CD4-positive, alpha-beta T cell treated with Interferon gamma for 1 hour (primary cell): ENCODE measurements around the gene LRP11.
"Not testable (repeated sequence)": the region's sequence is repeated elsewhere in the genome, so short reads cannot be mapped to it uniquely, and the experiment has no call there.

Experiments
- DNase-seq: peaks from one replicate; pipeline ENCODE4 v3.0.0-alpha.2; 2020

LRP11 gene

DNA sequence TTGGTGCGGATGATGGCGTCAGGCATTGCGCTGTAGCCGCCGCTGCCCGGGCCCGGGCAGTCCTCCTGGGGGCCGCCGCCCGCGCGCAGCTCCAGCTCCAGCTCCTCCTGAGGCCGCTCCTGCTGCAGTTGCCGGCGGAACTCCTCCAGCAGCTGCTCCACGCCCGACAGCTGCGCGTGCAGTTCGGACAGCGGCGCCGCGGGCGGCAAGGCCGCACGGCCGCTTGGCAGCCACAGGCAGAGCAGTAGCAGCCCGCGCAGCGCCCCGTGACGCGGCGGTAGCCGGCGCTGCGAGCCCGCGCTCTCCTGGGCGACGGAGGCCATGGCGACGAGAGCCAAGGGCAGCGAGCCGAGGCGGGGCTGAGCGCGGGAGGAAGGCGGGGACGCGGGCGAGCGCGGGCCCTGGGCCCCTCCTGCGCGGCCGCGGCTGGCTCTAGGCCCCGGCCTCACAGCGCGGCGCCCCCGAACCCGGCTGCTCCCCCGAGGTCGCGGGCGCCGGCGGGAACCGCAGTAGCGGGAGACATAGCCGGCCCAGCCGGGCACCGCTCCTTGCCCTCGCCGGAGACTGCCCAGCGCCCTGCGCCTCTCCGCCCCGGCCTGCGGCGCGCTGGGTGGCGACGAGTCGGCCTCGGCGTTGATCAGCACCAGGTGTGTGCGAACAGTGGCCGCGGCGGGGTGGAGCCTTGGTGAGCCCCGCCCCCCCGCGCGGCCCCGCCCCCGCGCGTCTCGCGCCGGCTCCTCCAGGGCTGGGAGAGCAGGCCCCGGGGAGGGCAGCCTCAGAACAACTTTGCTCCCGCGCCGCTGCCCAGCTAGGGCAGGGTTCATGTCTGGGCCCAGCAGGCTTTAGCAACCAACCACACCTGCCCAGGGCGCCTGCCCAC is at the start of gene LRP11:
Gene LRP11, minus strand, starts transcription at position 662 of the 880 bp plus-strand sequence. Its CDS starts 339 bp downstream, at position 323.
- DNase-seq = peak; percentile 81

DNA sequence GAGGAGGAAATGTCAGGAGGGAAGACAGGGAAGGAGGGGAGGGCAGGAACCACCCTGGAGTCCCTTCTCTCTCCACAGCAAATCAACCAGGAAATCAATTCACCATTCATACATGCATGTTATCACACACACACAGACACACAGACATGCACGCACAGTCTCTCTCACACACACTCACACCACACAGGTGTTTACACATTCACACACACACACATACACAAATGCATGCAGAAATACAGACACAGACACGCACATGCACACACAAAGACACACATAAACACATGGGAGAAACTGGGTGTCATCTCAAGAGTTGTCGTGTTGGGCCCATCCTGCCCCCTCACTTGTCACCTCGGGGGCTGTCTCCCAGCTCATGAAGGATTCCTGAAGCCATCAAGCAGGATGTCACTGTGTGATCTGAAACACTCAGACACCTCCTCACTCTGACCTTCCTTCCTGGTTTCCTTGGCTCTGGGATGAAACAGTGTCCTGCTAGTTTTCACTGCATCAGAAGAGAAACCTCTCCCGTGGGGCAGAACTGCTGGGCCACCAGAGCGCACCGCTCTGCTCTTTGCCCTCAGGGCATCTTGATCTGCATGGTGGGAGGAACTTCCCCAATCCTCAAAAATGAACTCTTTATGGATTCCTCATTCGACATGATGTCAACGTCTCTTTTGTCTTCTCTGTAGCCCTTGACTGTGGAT is 49.5 kb upstream of the LRP11 start:
- DNase-seq = no peak

DNA sequence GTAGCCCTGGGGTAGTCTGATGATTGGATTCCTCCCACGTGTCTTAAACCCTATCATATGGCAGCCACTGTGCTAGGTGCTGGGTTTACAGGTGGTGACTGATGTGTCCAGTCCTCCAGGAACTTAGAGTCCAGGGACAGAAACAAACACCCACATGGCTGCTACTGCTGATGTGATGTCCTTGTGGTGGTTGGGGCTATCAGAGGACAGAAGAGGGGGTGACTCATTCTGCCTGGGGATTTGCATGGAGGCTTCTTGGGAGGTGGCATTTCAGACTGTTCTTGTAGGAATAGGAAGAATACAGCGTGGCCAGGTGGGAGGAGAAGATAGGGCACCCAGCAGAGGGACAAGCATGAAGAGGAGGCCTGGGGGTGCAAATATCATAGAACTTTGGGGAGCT is 48.9 kb upstream of the LRP11 start:
- no peak for DNase-seq

DNA sequence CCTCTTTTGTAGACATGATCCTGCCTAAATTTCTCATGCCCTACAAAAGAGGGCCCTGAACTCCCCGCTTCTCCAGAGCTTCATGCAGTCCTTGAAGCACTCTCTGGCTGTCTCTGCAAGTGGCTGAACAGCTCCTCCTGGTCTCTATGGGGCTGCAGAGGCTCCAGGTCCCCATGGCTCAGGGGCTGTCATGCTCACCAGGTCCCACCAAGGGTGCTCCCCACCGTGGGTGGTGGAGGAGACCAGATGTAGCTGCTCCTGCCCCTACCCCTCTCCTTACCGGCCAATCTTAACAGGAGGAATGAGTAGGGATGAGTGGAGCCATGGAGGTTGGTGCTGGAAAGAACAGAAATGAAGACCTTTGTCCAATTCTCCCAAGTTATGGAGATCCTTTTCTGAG is 48.5 kb upstream of the LRP11 start:
- not testable (repeated sequence) for DNase-seq

GRCh38 chr6:149910721-149911151 is 46.6 kb upstream of the LRP11 start:
- no peak for DNase-seq

GRCh38 chr6:149909701-149910470 is 45.7 kb upstream of the LRP11 start:
- DNase-seq = no peak

- DNase-seq = not testable (repeated sequence)
These were observed 44.3 kb upstream of the LRP11 start for GRCh38 chr6:149908480-149908879.

GRCh38 chr6:149907317-149907716 is 43.2 kb upstream of the LRP11 start:
- DNase-seq = no peak

DNA sequence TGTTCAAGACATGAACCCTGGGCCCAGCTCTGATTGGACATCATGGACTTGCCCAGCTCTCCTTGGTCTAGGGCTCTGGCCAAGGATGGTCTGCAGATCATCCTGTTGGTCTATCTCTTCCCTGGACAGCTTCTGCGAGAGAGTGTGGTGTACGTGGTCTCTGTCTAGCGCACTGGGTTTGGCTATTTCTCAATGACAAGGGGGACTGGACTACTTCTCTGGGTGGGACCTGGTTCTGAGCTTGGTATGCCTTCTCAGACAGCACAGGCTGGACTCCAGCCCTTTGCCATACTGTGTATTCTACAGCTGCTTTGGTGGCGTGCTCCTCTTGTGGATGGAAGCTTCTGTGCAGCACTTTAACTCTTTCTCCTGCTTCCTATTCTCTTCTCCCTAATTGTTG is 42.2 kb upstream of the LRP11 start:
- DNase-seq = no peak

DNA sequence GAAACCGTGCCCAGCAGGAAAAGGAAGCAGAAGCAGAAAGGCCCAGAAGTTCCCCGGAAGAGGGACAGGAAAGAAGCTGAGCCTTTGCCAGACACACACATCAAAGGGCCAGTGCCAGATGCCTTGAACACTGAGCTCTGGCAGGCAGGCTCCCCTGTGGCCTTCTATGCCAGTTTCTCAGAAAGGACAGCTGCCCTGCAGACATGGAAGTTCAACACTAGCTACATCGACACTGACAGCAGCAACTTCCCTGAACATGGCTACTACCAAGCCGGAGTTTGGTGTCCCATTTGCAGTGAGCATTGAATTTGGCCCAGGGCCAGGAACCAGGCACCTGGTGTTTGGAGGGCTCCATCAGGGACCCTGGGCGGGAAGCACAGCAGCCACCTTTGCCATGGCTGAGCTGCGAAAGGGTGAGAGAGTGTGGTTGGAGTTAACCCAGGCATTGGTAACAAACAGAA is 41.8 kb upstream of the LRP11 start:
- DNase-seq = no peak

- DNase-seq = no peak
These were observed 41.3 kb upstream of the LRP11 start for GRCh38 chr6:149905371-149905910.

DNA sequence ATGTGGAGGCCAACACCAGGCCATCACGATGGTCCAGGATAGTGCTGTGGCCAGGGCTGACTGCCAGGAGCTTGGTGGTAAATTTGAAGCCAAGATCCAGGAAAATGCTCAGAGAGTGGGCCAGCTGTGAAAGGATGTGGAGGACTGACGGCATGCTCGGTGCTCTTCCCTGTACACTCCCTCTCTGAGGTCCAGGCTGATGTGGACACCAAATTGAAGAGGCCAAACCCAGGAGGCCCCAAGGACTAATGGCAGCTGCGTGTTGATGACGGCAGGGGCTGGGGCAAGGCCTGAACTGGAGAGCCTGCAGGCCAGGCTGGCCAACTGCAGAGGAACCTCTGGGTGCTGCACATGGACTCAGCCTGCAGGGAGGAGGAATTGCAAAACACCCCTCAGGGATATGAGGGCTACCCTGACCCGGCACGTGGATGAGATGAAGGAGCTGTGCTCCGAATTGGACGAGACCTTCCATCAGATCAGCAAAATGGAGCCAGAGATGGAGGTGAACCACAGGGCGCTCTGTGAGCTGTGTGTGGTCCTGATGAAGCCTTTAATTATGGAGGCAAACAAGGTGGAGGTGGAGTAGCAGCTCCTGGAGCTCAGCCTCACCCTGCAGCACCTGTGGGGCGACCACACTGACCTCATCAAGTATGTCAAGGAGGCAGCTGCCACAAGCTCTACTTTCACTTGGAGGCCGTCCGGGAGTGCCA is 40.7 kb upstream of the LRP11 start:
- DNase-seq = no peak

DNA sequence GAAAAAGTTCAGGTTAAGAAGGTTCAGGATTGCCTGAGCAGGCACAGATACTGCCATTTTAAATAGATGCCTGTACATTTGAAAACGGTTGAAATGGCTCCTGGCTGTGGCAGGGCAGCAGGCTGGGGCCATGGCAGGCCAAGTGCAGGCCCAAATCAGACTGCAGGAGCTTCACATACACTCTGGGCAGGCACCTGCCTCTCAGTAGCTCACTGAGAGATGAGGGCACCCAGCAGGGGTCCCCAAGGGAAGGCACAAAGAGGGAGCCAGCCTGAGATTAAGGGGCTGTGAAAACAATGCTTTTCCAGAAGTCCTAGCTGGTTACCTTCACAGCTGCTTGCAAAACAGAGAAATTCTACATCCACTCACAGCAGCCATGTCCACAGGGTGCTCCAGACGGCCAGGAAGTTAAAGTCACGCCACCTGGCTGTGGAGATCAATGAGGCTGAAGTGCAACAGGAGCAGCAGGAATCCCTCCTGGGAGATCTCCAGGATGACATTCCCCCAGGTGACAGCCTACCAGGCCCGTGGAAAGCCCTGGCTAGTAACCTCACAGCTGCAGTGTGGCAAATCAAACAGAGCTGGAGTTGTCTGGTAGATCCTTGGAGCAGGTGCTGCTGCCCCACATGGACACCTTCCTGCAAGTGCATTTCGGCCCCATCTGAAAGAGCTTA is 39.9 kb upstream of the LRP11 start:
- DNase-seq = no peak

- DNase-seq = no peak
These were observed 37.4 kb upstream of the LRP11 start for GRCh38 chr6:149901444-149902140.

- DNase-seq = no peak
These were observed 36.7 kb upstream of the LRP11 start for GRCh38 chr6:149900620-149901443.

GRCh38 chr6:149899926-149900619 is 35.9 kb upstream of the LRP11 start:
- DNase-seq = no peak

GRCh38 chr6:149899486-149899885 is 35.3 kb upstream of the LRP11 start:
- DNase-seq = no peak

GRCh38 chr6:149898966-149899365 is 34.8 kb upstream of the LRP11 start:
- DNase-seq = no peak
